Raji (cell line): ENCODE measurements around the gene COMMD3.

Source experiments
- POLR2A ChIP-seq: IDR thresholded peaks from 2 replicates; pipeline ENCODE4 v1.6.1; 2011; ENCODE audit warnings: low read depth, low read length, control low read depth; ENCODE audit not compliant: insufficient read depth

COMMD3 gene

GRCh38 chr10:22366771-22367170 lies 50.6 kb downstream of the COMMD3 start:
- TF ChIP-seq POLR2A: no peak

DNA sequence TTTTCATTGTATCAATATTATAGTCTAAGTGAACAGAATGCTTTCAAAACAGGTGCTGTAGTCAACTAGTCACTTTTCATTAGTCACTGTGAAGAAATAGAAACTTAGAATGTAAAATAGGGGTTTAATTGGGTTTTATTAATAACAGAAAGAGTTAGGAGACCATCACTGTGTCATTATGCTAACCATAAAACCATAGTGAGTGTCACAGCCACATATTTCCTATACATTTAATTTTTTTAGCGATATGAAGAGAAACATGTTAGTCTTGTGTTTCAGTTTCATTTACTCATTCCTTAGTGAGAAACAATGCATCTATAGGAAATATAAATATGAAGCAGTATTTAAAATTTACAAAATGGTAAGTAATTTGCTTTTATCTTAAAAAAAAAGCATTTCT lies 51.3 kb downstream of the COMMD3 start:
- TF ChIP-seq POLR2A: no peak

- no peak for TF ChIP-seq POLR2A
These were observed 52.2 kb downstream of the COMMD3 start for GRCh38 chr10:22368402-22368801.

- TF ChIP-seq POLR2A: no peak
These were observed 52.8 kb downstream of the COMMD3 start for GRCh38 chr10:22368981-22369380.

DNA sequence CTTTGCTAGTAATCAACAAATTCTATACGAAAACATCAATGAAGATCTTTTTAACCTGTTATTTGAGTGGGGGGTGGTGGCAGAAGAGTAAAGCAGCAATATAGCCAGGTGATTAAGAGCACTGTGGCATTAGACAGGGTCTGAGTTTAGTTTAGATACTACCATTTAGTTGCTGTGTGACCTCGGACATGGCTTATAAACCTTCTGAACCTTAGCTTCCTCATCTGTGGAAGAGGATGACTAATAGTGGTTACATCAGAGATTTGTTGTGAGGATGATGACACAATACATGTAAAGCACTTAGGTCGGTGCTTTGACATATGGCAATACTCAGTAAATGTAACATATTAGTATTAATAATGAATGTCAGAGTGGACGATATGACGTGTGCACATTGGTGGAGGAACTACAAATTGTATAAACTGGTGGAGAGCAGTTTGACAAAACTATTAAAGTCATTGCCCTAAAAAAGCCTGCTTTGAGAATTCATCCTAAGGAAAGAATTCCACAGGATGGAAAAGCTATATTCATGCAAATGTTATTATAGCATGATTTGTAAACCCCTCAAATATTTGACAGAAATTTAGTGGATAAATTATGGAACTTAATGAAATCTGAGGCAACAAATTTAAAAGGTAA lies 53.4 kb downstream of the COMMD3 start:
- no peak for TF ChIP-seq POLR2A
